Lower leg skin (tissue), 3 donors: ENCODE results near the gene ZDHHC22.

Source experiments
- POLR2A ChIP-seq, 2 donors: fragments of 450-650 bp; IDR thresholded peaks; one replicate each; pipeline ENCODE4 v1.6.1; 2016 to 2017; ENCODE audit warnings: antibody characterized with exemption in 2 of 2, mild to moderate bottlenecking in 1 of 2, moderate library complexity in 1 of 2
- TF ChIP-seq, protein P1 (sequence below), 3 donors: fragments of 450-650 bp; IDR thresholded peaks; one replicate each; pipeline ENCODE4 v1.5.1; 2016; ENCODE audit warnings: antibody characterized with exemption in 3 of 3, mild to moderate bottlenecking in 3 of 3, moderate library complexity in 2 of 3

GRCh38 chr14:77124345-77125280 lies 17.0 kb downstream of the ZDHHC22 start:
- TF ChIP-seq, protein P1, sequence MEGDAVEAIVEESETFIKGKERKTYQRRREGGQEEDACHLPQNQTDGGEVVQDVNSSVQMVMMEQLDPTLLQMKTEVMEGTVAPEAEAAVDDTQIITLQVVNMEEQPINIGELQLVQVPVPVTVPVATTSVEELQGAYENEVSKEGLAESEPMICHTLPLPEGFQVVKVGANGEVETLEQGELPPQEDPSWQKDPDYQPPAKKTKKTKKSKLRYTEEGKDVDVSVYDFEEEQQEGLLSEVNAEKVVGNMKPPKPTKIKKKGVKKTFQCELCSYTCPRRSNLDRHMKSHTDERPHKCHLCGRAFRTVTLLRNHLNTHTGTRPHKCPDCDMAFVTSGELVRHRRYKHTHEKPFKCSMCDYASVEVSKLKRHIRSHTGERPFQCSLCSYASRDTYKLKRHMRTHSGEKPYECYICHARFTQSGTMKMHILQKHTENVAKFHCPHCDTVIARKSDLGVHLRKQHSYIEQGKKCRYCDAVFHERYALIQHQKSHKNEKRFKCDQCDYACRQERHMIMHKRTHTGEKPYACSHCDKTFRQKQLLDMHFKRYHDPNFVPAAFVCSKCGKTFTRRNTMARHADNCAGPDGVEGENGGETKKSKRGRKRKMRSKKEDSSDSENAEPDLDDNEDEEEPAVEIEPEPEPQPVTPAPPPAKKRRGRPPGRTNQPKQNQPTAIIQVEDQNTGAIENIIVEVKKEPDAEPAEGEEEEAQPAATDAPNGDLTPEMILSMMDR (IDR thresholded peaks at IDR 0.05) = no peak
- no peak for TF ChIP-seq POLR2A (IDR thresholded peaks at IDR 0.05)
